Measurements from ENCODE around the gene SNAP47.

SNAP47 gene

DNA sequence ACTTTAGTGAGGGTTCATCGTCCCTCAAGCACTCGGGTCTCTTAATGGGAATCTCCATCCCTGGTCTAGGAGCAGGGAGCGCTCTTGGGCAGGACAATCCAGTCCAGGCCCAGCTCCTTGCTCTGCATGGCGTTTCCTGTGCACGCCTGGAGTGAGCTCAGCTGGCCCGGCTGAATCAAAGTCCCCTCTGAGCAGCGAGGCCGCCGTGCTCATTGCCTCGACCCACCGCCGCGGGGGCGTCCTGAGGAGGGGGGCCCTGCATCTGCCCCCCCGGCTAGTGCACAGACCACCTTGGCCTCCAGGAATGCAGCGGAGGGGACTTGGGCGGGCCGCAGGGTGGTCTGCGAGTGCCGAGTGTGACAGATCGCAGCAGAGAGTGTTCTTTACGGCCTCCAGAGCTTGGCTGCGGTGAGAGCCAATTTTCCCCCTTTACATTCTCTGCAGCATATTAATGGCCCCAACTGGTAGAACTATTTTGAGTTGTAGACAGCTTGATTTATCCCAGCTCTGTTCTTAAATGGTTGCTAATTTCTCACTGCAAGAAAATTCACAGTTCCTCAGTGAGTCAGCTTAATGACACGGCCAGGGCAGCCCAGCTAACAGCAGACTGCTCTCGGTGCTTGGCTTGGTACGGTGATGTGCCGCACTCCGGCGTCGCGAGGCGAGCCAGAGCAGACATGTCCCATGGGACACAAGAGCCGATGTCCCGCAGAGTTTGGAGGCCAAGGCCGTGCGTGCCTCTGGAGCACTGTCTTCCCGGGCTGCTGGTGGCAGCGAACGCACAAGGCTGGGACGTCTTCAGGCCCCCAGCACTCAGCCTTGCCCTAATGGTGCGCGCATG is 39.8 kb downstream of the SNAP47 start:
- no peaks in the 10 kb centered on the region for H4K20me1 ChIP-seq (ENCODE audit: control insufficient read depth, insufficient read depth, low read depth, low read length)
- H3K4me3 ChIP-seq (ENCODE audit: low read length) = no peak overlapping the region
- no peaks in the 10 kb centered on the region for H3K27me3 ChIP-seq (ENCODE audit: control insufficient read depth, low read length)
- no peaks in the 10 kb centered on the region for H3K79me2 ChIP-seq (ENCODE audit: control insufficient read depth, low read length)
- no peaks in the 10 kb centered on the region for H3K4me1 ChIP-seq (ENCODE audit: control insufficient read depth, low read length)
- no peaks in the 10 kb centered on the region for H3K9me2 ChIP-seq (replicated peaks; ENCODE audit: control insufficient read depth, low read length)
- no peak overlapping the region for H3K4me2 ChIP-seq (ENCODE audit: low read length)
- no peaks in the 10 kb centered on the region for H3F3A ChIP-seq (ENCODE audit: control insufficient read depth, insufficient read depth)
- H3K9me3 ChIP-seq (ENCODE audit: control insufficient read depth, insufficient read depth, low read length) = no peaks in the 10 kb centered on the region
- no peak overlapping the region for H3K27ac ChIP-seq (ENCODE audit: low read depth, low read length)
- H3K36me3 ChIP-seq (ENCODE audit: control insufficient read depth, low read length) = no peaks in the 10 kb centered on the region
- TF ChIP-seq, protein P1, sequence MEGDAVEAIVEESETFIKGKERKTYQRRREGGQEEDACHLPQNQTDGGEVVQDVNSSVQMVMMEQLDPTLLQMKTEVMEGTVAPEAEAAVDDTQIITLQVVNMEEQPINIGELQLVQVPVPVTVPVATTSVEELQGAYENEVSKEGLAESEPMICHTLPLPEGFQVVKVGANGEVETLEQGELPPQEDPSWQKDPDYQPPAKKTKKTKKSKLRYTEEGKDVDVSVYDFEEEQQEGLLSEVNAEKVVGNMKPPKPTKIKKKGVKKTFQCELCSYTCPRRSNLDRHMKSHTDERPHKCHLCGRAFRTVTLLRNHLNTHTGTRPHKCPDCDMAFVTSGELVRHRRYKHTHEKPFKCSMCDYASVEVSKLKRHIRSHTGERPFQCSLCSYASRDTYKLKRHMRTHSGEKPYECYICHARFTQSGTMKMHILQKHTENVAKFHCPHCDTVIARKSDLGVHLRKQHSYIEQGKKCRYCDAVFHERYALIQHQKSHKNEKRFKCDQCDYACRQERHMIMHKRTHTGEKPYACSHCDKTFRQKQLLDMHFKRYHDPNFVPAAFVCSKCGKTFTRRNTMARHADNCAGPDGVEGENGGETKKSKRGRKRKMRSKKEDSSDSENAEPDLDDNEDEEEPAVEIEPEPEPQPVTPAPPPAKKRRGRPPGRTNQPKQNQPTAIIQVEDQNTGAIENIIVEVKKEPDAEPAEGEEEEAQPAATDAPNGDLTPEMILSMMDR (IDR thresholded peaks at IDR 0.05; ENCODE audit: low read depth, low read length, poor library complexity, severe bottlenecking) = no peak
- TF ChIP-seq EZH2phosphoT487 (IDR thresholded peaks at IDR 0.05; ENCODE audit: borderline replicate concordance, low read length) = no peak

DNA sequence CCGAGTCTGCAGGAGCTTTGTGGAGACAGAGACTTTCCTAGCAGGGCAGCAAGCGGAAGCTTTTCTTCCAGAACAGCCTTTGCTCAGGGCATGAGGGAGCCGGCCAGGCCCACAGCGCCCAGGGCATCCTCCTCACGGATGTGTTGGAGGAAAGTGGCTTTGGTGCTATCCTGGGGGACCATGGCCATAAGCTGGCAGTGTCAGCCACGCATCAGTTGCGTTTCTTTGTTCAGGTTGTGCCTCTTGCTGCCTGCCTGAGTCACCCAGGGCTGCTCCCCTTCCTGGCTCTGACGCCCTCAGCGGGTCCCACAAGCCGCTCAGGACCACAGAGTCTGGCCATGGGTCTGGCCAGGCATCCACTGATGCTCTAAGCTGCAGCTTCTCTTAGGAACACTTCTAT is 40.6 kb downstream of the SNAP47 start:
- Histone ChIP-seq H3K36me3 (ENCODE audit: control insufficient read depth, low read length) (no peaks in the 10 kb centered on the region), H3K4me3 (ENCODE audit: low read length) (no peak overlapping the region), H3F3A (ENCODE audit: control insufficient read depth, insufficient read depth) (no peaks in the 10 kb centered on the region), H3K27ac (ENCODE audit: low read depth, low read length) (no peak overlapping the region), H3K79me2 (ENCODE audit: control insufficient read depth, low read length) (no peaks in the 10 kb centered on the region), H3K9me3 (ENCODE audit: control insufficient read depth, insufficient read depth, low read length) (no peaks in the 10 kb centered on the region), H4K20me1 (ENCODE audit: control insufficient read depth, insufficient read depth, low read depth, low read length) (no peaks in the 10 kb centered on the region), H3K9me2 (replicated peaks; ENCODE audit: control insufficient read depth, low read length) (no peaks in the 10 kb centered on the region), H3K4me1 (ENCODE audit: control insufficient read depth, low read length) (no peaks in the 10 kb centered on the region), H3K4me2 (ENCODE audit: low read length) (no peak overlapping the region), H3K27me3 (ENCODE audit: control insufficient read depth, low read length) (no peaks in the 10 kb centered on the region)
- TF ChIP-seq EZH2phosphoT487 (IDR thresholded peaks at IDR 0.05; ENCODE audit: borderline replicate concordance, low read length) = no peak
- TF ChIP-seq, protein P1 (IDR thresholded peaks at IDR 0.05; ENCODE audit: low read depth, low read length, poor library complexity, severe bottlenecking) = no peak

DNA sequence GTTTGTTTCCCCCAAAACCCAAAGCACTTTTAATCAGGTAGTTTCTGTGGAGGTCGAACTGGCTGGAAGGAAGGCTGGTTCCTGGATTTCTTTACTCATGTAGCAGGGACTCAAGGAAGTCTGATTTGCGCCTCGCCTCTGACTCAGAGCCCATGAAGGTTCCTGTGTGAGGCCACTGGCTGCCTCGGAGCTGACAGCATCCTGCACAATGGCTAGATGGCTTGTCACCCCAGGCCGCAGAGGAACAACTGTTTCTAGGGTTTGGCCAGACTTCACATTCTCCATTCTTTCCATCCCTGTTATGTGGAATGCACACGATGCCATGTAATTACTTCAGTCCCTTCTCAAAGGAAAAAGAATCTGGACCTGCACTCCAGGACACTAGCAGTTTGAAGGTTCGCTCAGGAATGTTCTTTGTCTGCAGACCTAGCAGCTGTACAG is 41.1 kb downstream of the SNAP47 start:
- H4K20me1 ChIP-seq (ENCODE audit: control insufficient read depth, insufficient read depth, low read depth, low read length) = no peaks in the 10 kb centered on the region

More for the DNA sequence above, 41.1 kb downstream of the SNAP47 start:
- no peaks in the 10 kb centered on the region for H3K27me3 ChIP-seq (ENCODE audit: control insufficient read depth, low read length)
- no peak for TF ChIP-seq EZH2phosphoT487 (IDR thresholded peaks at IDR 0.05; ENCODE audit: borderline replicate concordance, low read length)
- TF ChIP-seq, protein P1 (IDR thresholded peaks at IDR 0.05; ENCODE audit: low read depth, low read length, poor library complexity, severe bottlenecking) = no peak
- H3K9me2 ChIP-seq (replicated peaks; ENCODE audit: control insufficient read depth, low read length) = no peaks in the 10 kb centered on the region
- H3K27ac ChIP-seq (ENCODE audit: low read depth, low read length) = no peak overlapping the region
- H3K4me2 ChIP-seq (ENCODE audit: low read length) = no peak overlapping the region
- no peaks in the 10 kb centered on the region for H3K9me3 ChIP-seq (ENCODE audit: control insufficient read depth, insufficient read depth, low read length)
- H3K4me1 ChIP-seq (ENCODE audit: control insufficient read depth, low read length) = no peaks in the 10 kb centered on the region
- no peaks in the 10 kb centered on the region for H3K36me3 ChIP-seq (ENCODE audit: control insufficient read depth, low read length)
- H3F3A ChIP-seq (ENCODE audit: control insufficient read depth, insufficient read depth) = no peaks in the 10 kb centered on the region
- H3K4me3 ChIP-seq (ENCODE audit: low read length) = no peak overlapping the region
- no peaks in the 10 kb centered on the region for H3K79me2 ChIP-seq (ENCODE audit: control insufficient read depth, low read length)
